Stimulated activated naive CD4-positive, alpha-beta T cell treated with Interleukin-2 at 50 U/mL for 16 hours (primary cell): ENCODE data around the gene HABP2.

Experiments
- DNase-seq: peaks from one replicate; lab custom pipeline; 2025; lab: John Stamatoyannopoulos, UW

The HABP2 gene

GRCh38 chr10:113557903-113558321 lies 5.1 kb downstream of the HABP2 start:
- DNase-seq = no peak

- DNase-seq = no peak
These were observed 7.2 kb downstream of the HABP2 start for GRCh38 chr10:113560071-113560470.

- DNase-seq = no peak
These were observed 8.4 kb downstream of the HABP2 start for GRCh38 chr10:113561214-113561613.

GRCh38 chr10:113562069-113562468 lies 9.2 kb downstream of the HABP2 start:
- DNase-seq = no peak

- no peak for DNase-seq
These were observed 9.9 kb downstream of the HABP2 start for GRCh38 chr10:113562704-113563103.

- DNase-seq = peak; percentile 48
These were observed 10.6 kb downstream of the HABP2 start for GRCh38 chr10:113563306-113564088.

- DNase-seq = no peak
These were observed 12.5 kb downstream of the HABP2 start for GRCh38 chr10:113565364-113565763.

- no peak for DNase-seq
These were observed 14.0 kb downstream of the HABP2 start for GRCh38 chr10:113566888-113567287.

GRCh38 chr10:113569576-113569975 lies 16.7 kb downstream of the HABP2 start:
- DNase-seq = no peak

- DNase-seq = no peak
These were observed 19.9 kb downstream of the HABP2 start for GRCh38 chr10:113572520-113573290.

GRCh38 chr10:113573368-113573767 lies 20.5 kb downstream of the HABP2 start:
- DNase-seq = no peak

GRCh38 chr10:113576852-113577251 lies 24.0 kb downstream of the HABP2 start:
- no peak for DNase-seq

GRCh38 chr10:113578773-113579172 lies 25.9 kb downstream of the HABP2 start:
- no peak for DNase-seq

GRCh38 chr10:113581092-113581491 lies 28.2 kb downstream of the HABP2 start:
- no peak for DNase-seq

- no peak for DNase-seq
These were observed 30.7 kb downstream of the HABP2 start for GRCh38 chr10:113583571-113583970.

GRCh38 chr10:113585949-113586348 lies 33.1 kb downstream of the HABP2 start:
- DNase-seq = no peak

GRCh38 chr10:113589201-113589770 lies 36.4 kb downstream of the HABP2 start:
- no peak for DNase-seq

GRCh38 chr10:113590581-113590980 lies 37.7 kb downstream of the HABP2 start:
- DNase-seq = no peak

- DNase-seq = no peak
These were observed 39.5 kb downstream of the HABP2 start for GRCh38 chr10:113592380-113592779.

GRCh38 chr10:113594652-113595051 lies 41.8 kb downstream of the HABP2 start:
- DNase-seq = no peak

- DNase-seq = no peak
These were observed 47.7 kb downstream of the HABP2 start for GRCh38 chr10:113600569-113600968.

GRCh38 chr10:113603057-113603777 lies 50.4 kb downstream of the HABP2 start:
- DNase-seq = no peak
